HepG2 (cell line): ENCODE data around the gene TIMP3. TPM values are rescaled to one million over a fixed set of nuclear protein-coding genes. Genes with fewer than 3 reads are reported as not detected.

Source experiments
- ATAC-seq: fragments of 200-7000 bp; cut with Tn5 transposase; 3 replicates; pipeline ENCODE4 v1.9.1; 2020; ENCODE audit warnings: mild to moderate bottlenecking, moderate library complexity
- BruUV-seq: library from RNA; stranded (reverse); fragments of 400-500 nt; replicated peaks from 2 replicates; lab custom pipeline; 2021; lab: Mats Ljungman, UMichigan
- CTCF ChIA-PET: fragments of 300-600 bp; formaldehyde crosslinking; extraction: SDS; loops from one replicate; lab custom pipeline; 2021; ENCODE audit warnings: low total read pairs, inconsistent platforms, low intra/inter-chr PET ratio; lab: Yijun Ruan, JAX
- POLR2A ChIA-PET: fragments of 350-600 bp; sonication (Branson Sonifier 250); formaldehyde crosslinking; loops from one replicate; lab custom pipeline; 2020; ENCODE audit warnings: antibody characterized with exemption, inconsistent platforms; lab: Yijun Ruan, JAX
- DNase-seq: peaks from one replicate; pipeline ENCODE4 v3.0.0-alpha.2; 2015; ENCODE audit warnings: low spot score
- FAIRE-seq: peaks from 3 replicates; lab custom pipeline; 2011; peaks lifted over from hg19 to GRCh38; lab: Jason Lieb, UNC
- H2AFZ ChIP-seq: one replicate; pipeline ENCODE4 v1.6.1; 2011; ENCODE audit warnings: low read length, inconsistent platforms
- H3K27ac ChIP-seq: fragments of 300-600 bp; 3 replicates; pipeline ENCODE4 v1.8.0; 2011; ENCODE audit warnings: mixed run types, mild to moderate bottlenecking, mixed read lengths, low read length, inconsistent platforms; ENCODE audit not compliant: insufficient read depth; ENCODE audit errors: extremely low read length
- H3K27me3 ChIP-seq, 2 experiments: fragments of 200-600 bp in 1 of 2; 2 replicates in 1 of 2; 3 replicates in 1 of 2; pipeline versions ENCODE4 v1.6.0 to v1.8.0; 2011; ENCODE audit warnings: low read length in 2 of 2, mild to moderate bottlenecking in 2 of 2, moderate library complexity in 2 of 2, inconsistent platforms in 1 of 2; ENCODE audit not compliant: insufficient read depth in 2 of 2, control insufficient read depth in 1 of 2
- H3K36me3 ChIP-seq, 2 experiments: fragments of 200-600 bp in 1 of 2; replicated peaks in 1 of 2; 2 replicates in 1 of 2; 3 replicates in 1 of 2; pipeline versions ENCODE4 v1.5.1 to v1.8.0; 2011; ENCODE audit warnings: low read length in 2 of 2, inconsistent platforms in 1 of 2; ENCODE audit not compliant: insufficient read depth in 2 of 2, control insufficient read depth in 1 of 2
- H3K4me1 ChIP-seq: 2 replicates; pipeline ENCODE4 v1.5.1; 2012; ENCODE audit warnings: low read length, inconsistent platforms; ENCODE audit not compliant: insufficient read depth
- H3K4me2 ChIP-seq: 2 replicates; pipeline ENCODE4 v1.6.0; 2011; ENCODE audit warnings: low read depth, low read length, inconsistent platforms
- H3K4me3 ChIP-seq, 3 experiments: fragments of 200-600 bp in 1 of 3; sonication (generic), shearing (Covaris generic) in 1 of 3; replicated peaks in 1 of 3; 2 replicates each; pipeline ENCODE4 v1.5.1; 2011 to 2016; ENCODE audit warnings: low read length in 3 of 3, inconsistent platforms in 2 of 3, low read depth in 2 of 3, mild to moderate bottlenecking in 2 of 3, control low read depth in 1 of 3, mixed read lengths in 1 of 3; ENCODE audit not compliant: insufficient read depth in 1 of 3
- H3K79me2 ChIP-seq: one replicate; pipeline ENCODE4 v1.6.1; 2011; ENCODE audit warnings: low read length, inconsistent platforms; ENCODE audit not compliant: insufficient read depth
- H3K9ac ChIP-seq: 2 replicates; pipeline ENCODE4 v1.6.0; 2011; ENCODE audit warnings: mild to moderate bottlenecking, low read depth, low read length, inconsistent platforms; ENCODE audit not compliant: insufficient read depth
- H3K9me3 ChIP-seq: 2 replicates; pipeline ENCODE4 v1.5.1; 2012; ENCODE audit warnings: mild to moderate bottlenecking, low read length
- H4K20me1 ChIP-seq: 2 replicates; pipeline ENCODE4 v1.6.0; 2011; ENCODE audit warnings: inconsistent platforms, mild to moderate bottlenecking, low read length, moderate library complexity; ENCODE audit not compliant: insufficient read depth
- CREBL2 ChIP-seq: sonication (generic); formaldehyde crosslinking; IDR thresholded peaks from 2 replicates; pipeline ENCODE4 v1.8.1; 2023; ENCODE audit warnings: missing genetic modification reagents, mild to moderate bottlenecking, borderline replicate concordance
- ELF4 ChIP-seq: sonication (generic); formaldehyde crosslinking; IDR thresholded peaks from 2 replicates; pipeline ENCODE4 v1.5.0; 2020; ENCODE audit warnings: missing genetic modification reagents, mild to moderate bottlenecking, moderate library complexity, borderline replicate concordance
- GABPB1 ChIP-seq: IDR thresholded peaks from 2 replicates; pipeline ENCODE4 v1.6.1; 2016; ENCODE audit warnings: mild to moderate bottlenecking, missing genetic modification reagents, moderate library complexity, missing compliant biosample characterization
- GTF3A ChIP-seq: sonication (generic); formaldehyde crosslinking; conservative IDR thresholded peaks from 2 replicates; pipeline ENCODE4 v1.4.0; 2020; ENCODE audit warnings: mild to moderate bottlenecking, missing genetic modification reagents
- NCOA5 ChIP-seq: sonication (generic); formaldehyde crosslinking; IDR thresholded peaks from 2 replicates; pipeline ENCODE4 v1.4.0; 2020; ENCODE audit warnings: missing genetic modification reagents
- PAF1 ChIP-seq: IDR thresholded peaks from 2 replicates; pipeline ENCODE4 v1.6.1; 2016; ENCODE audit warnings: missing genetic modification reagents, missing compliant biosample characterization
- RBM39 ChIP-seq: fragments of 200-400 bp; formaldehyde crosslinking; IDR thresholded peaks from one replicate; pipeline ENCODE4 v1.6.1; 2018; ENCODE audit warnings: antibody characterized with exemption, mild to moderate bottlenecking, low read depth, low read length; ENCODE audit not compliant: poor library complexity, severe bottlenecking
- ZFAT ChIP-seq: sonication (generic); formaldehyde crosslinking; conservative IDR thresholded peaks from 2 replicates; pipeline ENCODE4 v1.8.1; 2023; ENCODE audit warnings: missing genetic modification reagents, inconsistent platforms
- ZNF124 ChIP-seq: sonication (generic); formaldehyde crosslinking; IDR thresholded peaks from 2 replicates; pipeline ENCODE4 v1.4.0; 2020; ENCODE audit warnings: missing genetic modification reagents
- ZNF17 ChIP-seq: sonication (generic); formaldehyde crosslinking; IDR thresholded peaks from 2 replicates; pipeline ENCODE4 v1.5.0; 2020; ENCODE audit warnings: mild to moderate bottlenecking, missing genetic modification reagents
- ZNF652 ChIP-seq: IDR thresholded peaks from 2 replicates; pipeline ENCODE4 v1.6.1; 2016; ENCODE audit warnings: low read depth, borderline replicate concordance
- ZNF772 ChIP-seq: sonication (generic); formaldehyde crosslinking; IDR thresholded peaks from 2 replicates; pipeline ENCODE4 v1.5.0; 2020; ENCODE audit warnings: mild to moderate bottlenecking, missing genetic modification reagents
- WGBS: methylation state at CpG from one replicate; pipeline ENCODE4 v1.1.6; 2017; ENCODE audit warnings: low lambda C conversion rate; 5-methylcytosine and 5-hydroxymethylcytosine counted together
- in situ Hi-C: cut with HindIII; loops from 2 replicates; pipeline ENCODE4 v1.10.0; 2017; ENCODE audit warnings: low pct_unique_long_range_greater_than_20kb; ENCODE audit not compliant: extremely low pct_ligation_motif_present
- intact Hi-C: fragments of 100-400 bp; cut with micrococcal nuclease; formaldehyde crosslinking; loops from one replicate; pipeline ENCODE4 v1.10.0; 2022; ENCODE audit not compliant: unreplicated experiment
- polyA plus RNA-seq, 8 experiments: library from polyadenylated mRNA; depleted of rRNA in 3 of 8; stranded (reverse) in 7 of 8; unstranded in 1 of 8; fragments of >200 nt; fragmentation: Illumina TruSeq in 4 of 8; extraction: Trizol in 4 of 8; gene quantifications; 2 replicates each; pipeline versions ENCODE4 v1.2.1 to v1.2.3, GENCODE V29; 2011 to 2016; ENCODE audit warnings: low read depth in 4 of 8, missing spikeins in 1 of 8, mixed read lengths in 1 of 8; ENCODE audit not compliant: insufficient read depth in 1 of 8
- total RNA-seq, 5 experiments: library from RNA; depleted of rRNA; stranded (reverse); fragments of >200 nt; fragmentation: Illumina TruSeq; extraction: Trizol; gene quantifications; 2 replicates each; pipeline ENCODE4 v1.2.3, GENCODE V29; 2016; ENCODE audit warnings: low read depth in 1 of 5
- TF ChIP-seq, protein P1 (sequence below): IDR thresholded peaks from 2 replicates; pipeline ENCODE4 v1.6.1; 2012; ENCODE audit warnings: inconsistent platforms
- TF ChIP-seq, protein P2 (sequence below): sonication (generic); formaldehyde crosslinking; IDR thresholded peaks from 2 replicates; pipeline ENCODE4 v1.9.0; 2022; ENCODE audit warnings: missing genetic modification reagents, mild to moderate bottlenecking, borderline replicate concordance
- TF ChIP-seq, protein P3 (sequence below): sonication (generic); formaldehyde crosslinking; IDR thresholded peaks from 2 replicates; pipeline ENCODE4 v1.5.1; 2020; ENCODE audit warnings: mild to moderate bottlenecking, moderate library complexity, missing genetic modification reagents
- TF ChIP-seq, protein P4 (sequence below): sonication (generic); formaldehyde crosslinking; IDR thresholded peaks from 2 replicates; pipeline ENCODE4 v1.5.0; 2020; ENCODE audit warnings: mild to moderate bottlenecking, missing genetic modification reagents

Gene TIMP3
- total and polyA plus RNA-seq, 2 of the 13 experiments (the other 11 are each of a cell fraction or from before 2014, with no cell fraction given), result 57.3 to 86.6 TPM

- TF ChIP-seq GABPB1 (CRISPR knock-in tag), result peak; percentile 39; the same call in 1 of the 2 replicates
- TF ChIP-seq, protein P1, sequence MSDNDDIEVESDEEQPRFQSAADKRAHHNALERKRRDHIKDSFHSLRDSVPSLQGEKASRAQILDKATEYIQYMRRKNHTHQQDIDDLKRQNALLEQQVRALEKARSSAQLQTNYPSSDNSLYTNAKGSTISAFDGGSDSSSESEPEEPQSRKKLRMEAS, result peak; percentile 47; the same call in 1 of the 2 replicates
- TF ChIP-seq ZNF652, result no peak
- TF ChIP-seq, protein P2, sequence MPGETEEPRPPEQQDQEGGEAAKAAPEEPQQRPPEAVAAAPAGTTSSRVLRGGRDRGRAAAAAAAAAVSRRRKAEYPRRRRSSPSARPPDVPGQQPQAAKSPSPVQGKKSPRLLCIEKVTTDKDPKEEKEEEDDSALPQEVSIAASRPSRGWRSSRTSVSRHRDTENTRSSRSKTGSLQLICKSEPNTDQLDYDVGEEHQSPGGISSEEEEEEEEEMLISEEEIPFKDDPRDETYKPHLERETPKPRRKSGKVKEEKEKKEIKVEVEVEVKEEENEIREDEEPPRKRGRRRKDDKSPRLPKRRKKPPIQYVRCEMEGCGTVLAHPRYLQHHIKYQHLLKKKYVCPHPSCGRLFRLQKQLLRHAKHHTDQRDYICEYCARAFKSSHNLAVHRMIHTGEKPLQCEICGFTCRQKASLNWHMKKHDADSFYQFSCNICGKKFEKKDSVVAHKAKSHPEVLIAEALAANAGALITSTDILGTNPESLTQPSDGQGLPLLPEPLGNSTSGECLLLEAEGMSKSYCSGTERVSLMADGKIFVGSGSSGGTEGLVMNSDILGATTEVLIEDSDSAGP (CRISPR knock-in tag), result peak; percentile 70; the same call in 1 of the 2 replicates
- no peak for TF ChIP-seq ZNF124 (CRISPR knock-in tag)
- no peak for TF ChIP-seq GTF3A (CRISPR knock-in tag)
- no peak for TF ChIP-seq ELF4 (CRISPR knock-in tag)
- TF ChIP-seq, all 625 proteins: peak for 44
Measured at GRCh38 chr22:32796865-32797573, 4.5 kb upstream of the TIMP3 start (continued).

GRCh38 chr22:32799496-32799895 is 2.0 kb upstream of the TIMP3 start:
- H3K27ac ChIP-seq, result no peak overlapping the region
- in situ Hi-C loops, result loop anchor here (5.0 kb wide), 2 partner anchors 137 to 272 kb away; no protein-coding TSS in a partner anchor

More at GRCh38 chr22:32799496-32799895, 2.0 kb upstream of the TIMP3 start:
- Histone ChIP-seq H3K4me1 (peaks cover 58% of the 10 kb centered on the region), H4K20me1 (peaks cover 17% of the 10 kb centered on the region; the same call in 1 of the 2 replicates), H3K4me2 (no peak overlapping the region), H3K79me2 (peaks cover 25% of the 10 kb centered on the region)
- CTCF ChIA-PET, result no interaction called here
- TF ChIP-seq RBM39 (no peak), ZNF17 (CRISPR knock-in tag) (no peak), CREBL2 (no peak), ZFAT (CRISPR knock-in tag) (no peak), ZNF772 (no peak), PAF1 (CRISPR knock-in tag) (no peak), NCOA5 (CRISPR knock-in tag) (no peak)
- TF ChIP-seq, protein P3, sequence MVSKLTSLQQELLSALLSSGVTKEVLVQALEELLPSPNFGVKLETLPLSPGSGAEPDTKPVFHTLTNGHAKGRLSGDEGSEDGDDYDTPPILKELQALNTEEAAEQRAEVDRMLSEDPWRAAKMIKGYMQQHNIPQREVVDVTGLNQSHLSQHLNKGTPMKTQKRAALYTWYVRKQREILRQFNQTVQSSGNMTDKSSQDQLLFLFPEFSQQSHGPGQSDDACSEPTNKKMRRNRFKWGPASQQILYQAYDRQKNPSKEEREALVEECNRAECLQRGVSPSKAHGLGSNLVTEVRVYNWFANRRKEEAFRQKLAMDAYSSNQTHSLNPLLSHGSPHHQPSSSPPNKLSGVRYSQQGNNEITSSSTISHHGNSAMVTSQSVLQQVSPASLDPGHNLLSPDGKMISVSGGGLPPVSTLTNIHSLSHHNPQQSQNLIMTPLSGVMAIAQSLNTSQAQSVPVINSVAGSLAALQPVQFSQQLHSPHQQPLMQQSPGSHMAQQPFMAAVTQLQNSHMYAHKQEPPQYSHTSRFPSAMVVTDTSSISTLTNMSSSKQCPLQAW (CRISPR knock-in tag), result no peak
- TF ChIP-seq, protein P4, sequence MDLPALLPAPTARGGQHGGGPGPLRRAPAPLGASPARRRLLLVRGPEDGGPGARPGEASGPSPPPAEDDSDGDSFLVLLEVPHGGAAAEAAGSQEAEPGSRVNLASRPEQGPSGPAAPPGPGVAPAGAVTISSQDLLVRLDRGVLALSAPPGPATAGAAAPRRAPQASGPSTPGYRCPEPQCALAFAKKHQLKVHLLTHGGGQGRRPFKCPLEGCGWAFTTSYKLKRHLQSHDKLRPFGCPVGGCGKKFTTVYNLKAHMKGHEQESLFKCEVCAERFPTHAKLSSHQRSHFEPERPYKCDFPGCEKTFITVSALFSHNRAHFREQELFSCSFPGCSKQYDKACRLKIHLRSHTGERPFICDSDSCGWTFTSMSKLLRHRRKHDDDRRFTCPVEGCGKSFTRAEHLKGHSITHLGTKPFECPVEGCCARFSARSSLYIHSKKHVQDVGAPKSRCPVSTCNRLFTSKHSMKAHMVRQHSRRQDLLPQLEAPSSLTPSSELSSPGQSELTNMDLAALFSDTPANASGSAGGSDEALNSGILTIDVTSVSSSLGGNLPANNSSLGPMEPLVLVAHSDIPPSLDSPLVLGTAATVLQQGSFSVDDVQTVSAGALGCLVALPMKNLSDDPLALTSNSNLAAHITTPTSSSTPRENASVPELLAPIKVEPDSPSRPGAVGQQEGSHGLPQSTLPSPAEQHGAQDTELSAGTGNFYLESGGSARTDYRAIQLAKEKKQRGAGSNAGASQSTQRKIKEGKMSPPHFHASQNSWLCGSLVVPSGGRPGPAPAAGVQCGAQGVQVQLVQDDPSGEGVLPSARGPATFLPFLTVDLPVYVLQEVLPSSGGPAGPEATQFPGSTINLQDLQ, result no peak
- TF ChIP-seq, all 625 proteins: peak for 0
- POLR2A ChIA-PET, result interaction anchor here (0.6 to 1.3 kb wide), 2 partner anchors 79 to 177 kb away, joined by 3 to 4 read pairs; no protein-coding TSS in a partner anchor
- no peak overlapping the region for H2AFZ ChIP-seq
- WGBS, result 94% methylated on average over 6 of the region's 6 CpGs
- intact Hi-C loops, result loop anchor here (5.0 kb wide), 1 partner anchor 117 kb away; no protein-coding TSS in a partner anchor
- no peaks in the 10 kb centered on the region for H3K27me3 ChIP-seq
- no peak overlapping the region for H3K9ac ChIP-seq
- no peak for ATAC-seq
- no peaks in the 10 kb centered on the region for H3K36me3 ChIP-seq
- no TSS peak for BruUV-seq
- no peak for FAIRE-seq
- H3K9me3 ChIP-seq, result no peaks in the 10 kb centered on the region
- no peak overlapping the region for H3K4me3 ChIP-seq
- no peak for DNase-seq
